22Rv1 (cell line): ENCODE measurements around the gene F12.
"Not testable (repeated sequence)": the region's sequence is repeated elsewhere in the genome, so short reads cannot be mapped to it uniquely, and the experiment has no call there.

Source experiments
- ZFX ChIP-seq: fragments of 450-650 bp; IDR thresholded peaks from 2 replicates; pipeline ENCODE4 v1.6.1; 2017; ENCODE audit warnings: antibody characterized with exemption, borderline replicate concordance
- TF ChIP-seq, protein P1 (sequence below): fragments of 450-650 bp; IDR thresholded peaks from 2 replicates; pipeline ENCODE4 v1.5.1; 2017; ENCODE audit warnings: mild to moderate bottlenecking

- TF ChIP-seq, protein P1, sequence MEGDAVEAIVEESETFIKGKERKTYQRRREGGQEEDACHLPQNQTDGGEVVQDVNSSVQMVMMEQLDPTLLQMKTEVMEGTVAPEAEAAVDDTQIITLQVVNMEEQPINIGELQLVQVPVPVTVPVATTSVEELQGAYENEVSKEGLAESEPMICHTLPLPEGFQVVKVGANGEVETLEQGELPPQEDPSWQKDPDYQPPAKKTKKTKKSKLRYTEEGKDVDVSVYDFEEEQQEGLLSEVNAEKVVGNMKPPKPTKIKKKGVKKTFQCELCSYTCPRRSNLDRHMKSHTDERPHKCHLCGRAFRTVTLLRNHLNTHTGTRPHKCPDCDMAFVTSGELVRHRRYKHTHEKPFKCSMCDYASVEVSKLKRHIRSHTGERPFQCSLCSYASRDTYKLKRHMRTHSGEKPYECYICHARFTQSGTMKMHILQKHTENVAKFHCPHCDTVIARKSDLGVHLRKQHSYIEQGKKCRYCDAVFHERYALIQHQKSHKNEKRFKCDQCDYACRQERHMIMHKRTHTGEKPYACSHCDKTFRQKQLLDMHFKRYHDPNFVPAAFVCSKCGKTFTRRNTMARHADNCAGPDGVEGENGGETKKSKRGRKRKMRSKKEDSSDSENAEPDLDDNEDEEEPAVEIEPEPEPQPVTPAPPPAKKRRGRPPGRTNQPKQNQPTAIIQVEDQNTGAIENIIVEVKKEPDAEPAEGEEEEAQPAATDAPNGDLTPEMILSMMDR: not testable (repeated sequence)
- not testable (repeated sequence) for TF ChIP-seq ZFX
These were observed 48.6 kb downstream of the F12 start for GRCh38 chr5:177360740-177361139.
